ENCODE measurements around the gene TEC.
"Not testable (repeated sequence)": the region's sequence is repeated elsewhere in the genome, so short reads cannot be mapped to it uniquely, and the experiment has no call there.

TEC gene

GRCh38 chr4:48268956-48269860 is at the start of gene TEC:
Gene TEC, minus strand, starts transcription at chr4:48269838. Its CDS starts 41,224 bp downstream, at chr4:48228614.
- no peak for DNase-seq (ENCODE audit: low read depth in 2 of 2)

GRCh38 chr4:48315728-48316630 is 46.3 kb upstream of the TEC start:
- DNase-seq (ENCODE audit: low read depth in 2 of 2): no peak

- not testable (repeated sequence) for DNase-seq (ENCODE audit: low read depth in 2 of 2)
These were observed 45.1 kb upstream of the TEC start for GRCh38 chr4:48314746-48315145.

- no peak for DNase-seq (ENCODE audit: low read depth in 2 of 2)
These were observed 42.3 kb upstream of the TEC start for GRCh38 chr4:48311896-48312295.

- no peak for DNase-seq (ENCODE audit: low read depth in 2 of 2)
These were observed 39.3 kb upstream of the TEC start for GRCh38 chr4:48308901-48309300.

- no peak for DNase-seq (ENCODE audit: low read depth in 2 of 2)
These were observed 37.9 kb upstream of the TEC start for GRCh38 chr4:48307528-48307927.

- no peak for DNase-seq (ENCODE audit: low read depth in 2 of 2)
These were observed 35.9 kb upstream of the TEC start for GRCh38 chr4:48305508-48305907.

- no peak for DNase-seq (ENCODE audit: low read depth in 2 of 2)
These were observed 30.4 kb upstream of the TEC start for GRCh38 chr4:48300004-48300403.

GRCh38 chr4:48299560-48299959 is 29.9 kb upstream of the TEC start:
- DNase-seq (ENCODE audit: low read depth in 2 of 2): no peak

GRCh38 chr4:48297256-48297846 is 27.7 kb upstream of the TEC start:
- DNase-seq (ENCODE audit: low read depth in 2 of 2): no peak

- no peak for DNase-seq (ENCODE audit: low read depth in 2 of 2)
These were observed 26.7 kb upstream of the TEC start for GRCh38 chr4:48296365-48296764.

GRCh38 chr4:48295116-48295515 is 25.5 kb upstream of the TEC start:
- DNase-seq (ENCODE audit: low read depth in 2 of 2): no peak

GRCh38 chr4:48292218-48292790 is 22.7 kb upstream of the TEC start:
- DNase-seq (ENCODE audit: low read depth in 2 of 2): not testable (repeated sequence)

- no peak for DNase-seq (ENCODE audit: low read depth in 2 of 2)
These were observed 20.6 kb upstream of the TEC start for GRCh38 chr4:48290146-48290772.

- DNase-seq (ENCODE audit: low read depth in 2 of 2): not testable (repeated sequence)
These were observed 16.4 kb upstream of the TEC start for GRCh38 chr4:48286060-48286459.

- DNase-seq (ENCODE audit: low read depth in 2 of 2): not testable (repeated sequence)
These were observed 16.0 kb upstream of the TEC start for GRCh38 chr4:48285640-48286039.

- DNase-seq (ENCODE audit: low read depth in 2 of 2): no peak
These were observed 6.0 kb upstream of the TEC start for GRCh38 chr4:48275686-48276085.

GRCh38 chr4:48275247-48275646 is 5.6 kb upstream of the TEC start:
- DNase-seq (ENCODE audit: low read depth in 2 of 2): no peak

GRCh38 chr4:48271626-48272025 is 2.0 kb upstream of the TEC start:
- DNase-seq (ENCODE audit: low read depth in 2 of 2): no peak

GRCh38 chr4:48270951-48271473 is 1.4 kb upstream of the TEC start:
- DNase-seq (ENCODE audit: low read depth in 2 of 2): no peak

- no peak for DNase-seq (ENCODE audit: low read depth in 2 of 2)
These were observed 872 bp upstream of the TEC start for GRCh38 chr4:48270523-48270897.

Data from stimulated activated CD8-positive, alpha-beta memory T cell treated with anti-CD3 and anti-CD28 coated beads, Interleukin-2, amount 100 ng/mL, for 1 hour (primary cell).